Measurements from ENCODE around the gene RAB10.

RAB10 gene

DNA sequence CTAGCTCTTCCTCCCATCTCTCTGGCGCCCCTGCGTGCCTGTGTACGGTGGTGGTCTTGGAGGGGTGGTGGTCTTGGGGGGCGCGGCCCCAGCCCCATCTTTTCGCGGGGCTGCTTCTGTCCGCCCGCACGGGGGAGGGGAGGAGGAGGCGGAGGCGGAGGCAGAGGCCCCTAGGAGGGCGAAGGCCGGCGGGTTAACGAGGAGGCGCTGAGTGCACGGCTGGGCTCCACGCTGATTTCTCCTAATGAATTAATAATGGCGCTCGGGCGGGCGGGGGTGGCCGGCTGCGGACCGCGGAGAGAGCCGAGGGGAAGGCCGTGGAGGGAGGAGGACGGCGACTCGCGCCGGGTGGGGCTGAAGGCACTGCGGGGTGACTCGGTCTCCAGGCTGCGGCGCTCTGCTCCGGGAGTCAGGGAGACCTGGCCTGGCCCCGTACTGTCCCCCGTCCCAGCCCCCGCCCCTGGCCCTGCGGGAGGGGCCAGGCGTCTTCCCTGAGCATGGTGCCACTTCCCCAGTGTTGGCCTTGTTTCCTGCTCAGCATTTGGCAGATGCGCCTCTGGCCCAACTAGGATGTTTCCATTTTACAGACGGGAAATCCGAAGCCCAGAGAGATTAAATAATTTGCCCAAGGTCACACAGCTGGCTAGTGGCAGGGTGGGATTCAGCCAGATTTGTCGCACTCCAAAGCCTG lies 145.0 kb downstream of the RAB10 start:
- peak; percentile 80 for ATAC-seq
- no peak for TF ChIP-seq PATZ1 (CRISPR knock-in tag; IDR thresholded peaks at IDR 0.05; ENCODE audit: borderline replicate concordance)
- TF ChIP-seq ZNF565 (CRISPR knock-in tag; conservative IDR thresholded peaks at IDR 0.05; ENCODE audit: low read depth): no peak
- TF ChIP-seq, protein P1, sequence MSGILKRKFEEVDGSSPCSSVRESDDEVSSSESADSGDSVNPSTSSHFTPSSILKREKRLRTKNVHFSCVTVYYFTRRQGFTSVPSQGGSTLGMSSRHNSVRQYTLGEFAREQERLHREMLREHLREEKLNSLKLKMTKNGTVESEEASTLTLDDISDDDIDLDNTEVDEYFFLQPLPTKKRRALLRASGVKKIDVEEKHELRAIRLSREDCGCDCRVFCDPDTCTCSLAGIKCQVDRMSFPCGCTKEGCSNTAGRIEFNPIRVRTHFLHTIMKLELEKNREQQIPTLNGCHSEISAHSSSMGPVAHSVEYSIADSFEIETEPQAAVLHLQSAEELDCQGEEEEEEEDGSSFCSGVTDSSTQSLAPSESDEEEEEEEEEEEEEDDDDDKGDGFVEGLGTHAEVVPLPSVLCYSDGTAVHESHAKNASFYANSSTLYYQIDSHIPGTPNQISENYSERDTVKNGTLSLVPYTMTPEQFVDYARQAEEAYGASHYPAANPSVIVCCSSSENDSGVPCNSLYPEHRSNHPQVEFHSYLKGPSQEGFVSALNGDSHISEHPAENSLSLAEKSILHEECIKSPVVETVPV (CRISPR knock-in tag; IDR thresholded peaks at IDR 0.05): no peak
- TF ChIP-seq ZFP30 (CRISPR knock-in tag; IDR thresholded peaks at IDR 0.05): no peak
- no peak for TF ChIP-seq TCF4 (CRISPR knock-in tag; IDR thresholded peaks at IDR 0.05; ENCODE audit: borderline replicate concordance)
- no peak for TF ChIP-seq ARNTL (CRISPR knock-in tag; IDR thresholded peaks at IDR 0.05; ENCODE audit: borderline replicate concordance, low read depth)
- TF ChIP-seq ZC3H10 (CRISPR knock-in tag; IDR thresholded peaks at IDR 0.05): no peak
- TF ChIP-seq CSDC2 (CRISPR knock-in tag; IDR thresholded peaks at IDR 0.05): no peak
- no peak for TF ChIP-seq POU6F1 (CRISPR knock-in tag; IDR thresholded peaks at IDR 0.05; ENCODE audit: borderline replicate concordance, low read depth)
- no peak for TF ChIP-seq BACH2 (CRISPR knock-in tag; IDR thresholded peaks at IDR 0.05; ENCODE audit: borderline replicate concordance)
- no peak for TF ChIP-seq TSHZ2 (CRISPR knock-in tag; IDR thresholded peaks at IDR 0.05)
- no peak for TF ChIP-seq ZFP3 (CRISPR knock-in tag; IDR thresholded peaks at IDR 0.05)
- TF ChIP-seq RARB (CRISPR knock-in tag; IDR thresholded peaks at IDR 0.05): no peak
- TF ChIP-seq OSR1 (CRISPR knock-in tag; IDR thresholded peaks at IDR 0.05): no peak
- no peak for TF ChIP-seq PPARA (CRISPR knock-in tag; IDR thresholded peaks at IDR 0.05; ENCODE audit: borderline replicate concordance)
- TF ChIP-seq SNAI2 (CRISPR knock-in tag; IDR thresholded peaks at IDR 0.05): no peak

DNA sequence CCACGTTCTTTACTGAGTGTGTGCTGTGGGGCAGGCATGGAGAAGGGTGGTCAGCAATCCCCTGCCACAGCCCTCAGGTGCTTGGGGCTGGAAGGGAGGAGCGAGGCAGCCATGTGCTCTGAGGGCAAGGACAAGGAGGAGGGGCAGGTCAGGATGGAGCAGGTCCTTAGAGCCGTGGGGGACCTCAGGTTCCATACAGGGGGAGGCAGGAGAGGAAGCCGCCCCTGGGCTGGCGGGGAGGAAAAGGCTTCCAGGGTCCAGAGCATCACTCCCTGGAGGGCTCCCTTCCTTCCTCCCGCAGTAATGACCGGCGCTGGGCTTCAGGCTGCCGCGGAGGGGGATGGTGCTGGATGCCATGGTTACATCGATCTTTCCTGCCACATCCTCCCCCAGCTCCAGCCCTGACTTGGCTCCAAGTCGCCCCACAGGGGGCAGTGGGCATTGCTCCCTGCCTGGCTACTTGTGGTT lies 145.6 kb downstream of the RAB10 start:
- TF ChIP-seq GLIS3 (CRISPR knock-in tag; IDR thresholded peaks at IDR 0.05) (no peak), TCF4 (CRISPR knock-in tag; IDR thresholded peaks at IDR 0.05; ENCODE audit: borderline replicate concordance) (no peak), ZFP3 (CRISPR knock-in tag; IDR thresholded peaks at IDR 0.05) (no peak), PATZ1 (CRISPR knock-in tag; IDR thresholded peaks at IDR 0.05; ENCODE audit: borderline replicate concordance) (no peak), TSHZ2 (CRISPR knock-in tag; IDR thresholded peaks at IDR 0.05) (no peak)
- ATAC-seq: peak; percentile 13

Measured in SK-N-SH treated with all-trans-retinoic acid at 6 μM for 48 hours (cell line).